ENCODE measurements around the gene ZNF835. TPM values are rescaled to one million over a fixed set of nuclear protein-coding genes. Genes with fewer than 3 reads are reported as not detected.

ZNF835 gene
- total and polyA plus RNA-seq, 10 of the 15 experiments (the other 5 are each of a cell fraction or from before 2014, with no cell fraction given): not detected

- Histone ChIP-seq H4K20me1 (ENCODE audit: control insufficient read depth, insufficient read depth) (no peaks in the 10 kb centered on the region), H3K36me3 (ENCODE audit: control insufficient read depth in 2 of 2, insufficient read depth in 2 of 2, low read length in 1 of 2) (no peaks in the 10 kb centered on the region; a peak in 1 of 4 replicates), H3K4me3 (no peak overlapping the region), H3K9me3 (replicated peaks; ENCODE audit: control insufficient read depth, insufficient read depth, low read length) (peaks cover 2% of the 10 kb centered on the region; the same call in 1 of the 3 replicates), H3K27ac (ENCODE audit: control insufficient read depth, insufficient read depth) (no peak overlapping the region), H3K79me2 (ENCODE audit: control insufficient read depth, insufficient read depth, low read length) (no peaks in the 10 kb centered on the region), H2AFZ (ENCODE audit: control insufficient read depth, low read depth, low read length) (no peak overlapping the region), H3K4me1 (ENCODE audit: control insufficient read depth, insufficient read depth, low read length) (no peaks in the 10 kb centered on the region), H3K27me3 (replicated peaks in 1 of 2; ENCODE audit: control insufficient read depth in 2 of 2, insufficient read depth in 2 of 2, low read length in 1 of 2) (no peaks in the 10 kb centered on the region), H3K9ac (ENCODE audit: control insufficient read depth, insufficient read depth, low read length) (no peak overlapping the region), H3K4me2 (ENCODE audit: control insufficient read depth, insufficient read depth) (no peak overlapping the region)
- POLR2A ChIA-PET: no interaction called here
- DNase-seq (ENCODE audit: low read depth, low spot score) (no peak), ATAC-seq (no peak), FAIRE-seq (no peak)
- CTCF ChIA-PET: no interaction called here
- SMC1A ChIA-PET (ENCODE audit: uncharacterized antibody, unreplicated experiment): no interaction called here
- BruUV-seq (replicated peaks): no TSS peak
- in situ Hi-C loops (cut with MboI): no loop called here
- intact Hi-C loops (cut with micrococcal nuclease; ENCODE audit: unreplicated experiment): no loop called here
- TF ChIP-seq POLR2AphosphoS5 (IDR thresholded peaks at IDR 0.05; ENCODE audit: low read length) (no peak), JUNB (IDR thresholded peaks at IDR 0.05) (no peak), SUZ12 (IDR thresholded peaks at IDR 0.05; ENCODE audit: unreplicated experiment) (no peak), BHLHE40 (IDR thresholded peaks at IDR 0.05; ENCODE audit: borderline replicate concordance in 1 of 2, low read depth in 2 of 2, low read length in 1 of 2) (no peak), HDAC6 (IDR thresholded peaks at IDR 0.05; ENCODE audit: unreplicated experiment) (no peak), CBFB (IDR thresholded peaks at IDR 0.05; ENCODE audit: low read depth) (no peak), YBX1 (IDR thresholded peaks at IDR 0.05) (no peak), HCFC1 (IDR thresholded peaks at IDR 0.05; ENCODE audit: low read length) (no peak), REST (IDR thresholded peaks at IDR 0.05; ENCODE audit: low read depth, low read length) (no peak), TCF12 (IDR thresholded peaks at IDR 0.05; ENCODE audit: low read depth, low read length) (no peak), FOS (IDR thresholded peaks at IDR 0.05; ENCODE audit: borderline replicate concordance, extremely low read depth, insufficient read length) (no peak), SREBF1 (IDR thresholded peaks at IDR 0.05; ENCODE audit: low read length) (no peak), SUPT20H (IDR thresholded peaks at IDR 0.05; ENCODE audit: borderline replicate concordance, control insufficient read depth, low read depth, low read length) (no peak), NFIC (IDR thresholded peaks at IDR 0.05; ENCODE audit: low read depth, low read length) (no peak), BMI1 (IDR thresholded peaks at IDR 0.05; ENCODE audit: borderline replicate concordance) (no peak), TCF3 (IDR thresholded peaks at IDR 0.05; ENCODE audit: borderline replicate concordance, insufficient read depth, low read depth, low read length) (no peak), ETV6 (conservative IDR thresholded peaks at IDR 0.05 in 1 of 2, IDR thresholded peaks at IDR 0.05 in 1 of 2; ENCODE audit: borderline replicate concordance in 1 of 2, low read depth in 1 of 2) (no peak), BCL11A (IDR thresholded peaks at IDR 0.05; ENCODE audit: low read depth, low read length) (no peak), FOXK2 (IDR thresholded peaks at IDR 0.05) (no peak), PBX3 (IDR thresholded peaks at IDR 0.05; ENCODE audit: insufficient replicate concordance, low read depth, low read length) (no peak)
- RAD21 ChIA-PET (ENCODE audit: unreplicated experiment): no interaction called here
- WGBS (ENCODE audit: insufficient coverage, insufficient replicate concordance, low lambda C conversion rate, missing lambda C conversion rate): 97% methylated on average over 2 of the region's 2 CpGs
These were observed 58.8 kb downstream of the ZNF835 start for GRCh38 chr19:56612737-56613136.

All from GM12878 (cell line).